Stimulated activated CD4-positive, alpha-beta T cell treated with anti-CD3 and anti-CD28 coated beads, Interleukin-4, amount 100 ng/mL, for 48 hours (primary cell): ENCODE measurements around the gene MYL5.
A peak's percentile ranks its signal among the peaks of the same experiment; 100 is the strongest.
"Not testable (repeated sequence)": the region's sequence is repeated elsewhere in the genome, so short reads cannot be mapped to it uniquely, and the experiment has no call there.

Experiments used
- DNase-seq, 2 donors: peaks; one replicate each; pipeline ENCODE4 v3.0.0-alpha.2; 2020; ENCODE audit warnings: low read depth in 2 of 2

Gene MYL5

DNA sequence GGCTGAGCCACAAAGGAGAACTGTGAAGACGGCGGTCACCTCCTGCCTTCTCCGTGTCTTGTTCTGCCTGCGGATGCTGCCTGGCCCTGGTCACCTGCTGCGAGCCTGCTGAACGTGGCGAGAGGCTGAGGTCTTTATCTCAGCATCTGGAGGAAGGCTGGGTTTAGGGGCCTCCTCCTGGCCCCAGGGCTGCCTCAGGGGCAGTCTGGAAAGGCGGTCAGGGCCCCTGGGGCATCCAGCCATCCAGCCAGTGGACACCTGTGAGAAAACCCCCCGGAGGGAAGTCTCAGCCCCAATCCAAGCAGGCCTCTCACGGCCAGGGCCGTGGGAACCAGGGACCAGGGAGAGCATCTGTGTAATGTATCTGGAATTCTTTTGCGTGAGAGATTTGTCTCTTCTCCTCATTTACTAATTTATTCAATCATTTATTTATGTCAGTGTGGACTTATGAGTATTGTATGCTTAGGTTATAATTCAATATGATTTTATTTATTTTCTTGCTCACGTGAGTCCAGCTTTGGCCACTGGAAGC is 37.6 kb upstream of the MYL5 start:
- DNase-seq, result no peak

DNA sequence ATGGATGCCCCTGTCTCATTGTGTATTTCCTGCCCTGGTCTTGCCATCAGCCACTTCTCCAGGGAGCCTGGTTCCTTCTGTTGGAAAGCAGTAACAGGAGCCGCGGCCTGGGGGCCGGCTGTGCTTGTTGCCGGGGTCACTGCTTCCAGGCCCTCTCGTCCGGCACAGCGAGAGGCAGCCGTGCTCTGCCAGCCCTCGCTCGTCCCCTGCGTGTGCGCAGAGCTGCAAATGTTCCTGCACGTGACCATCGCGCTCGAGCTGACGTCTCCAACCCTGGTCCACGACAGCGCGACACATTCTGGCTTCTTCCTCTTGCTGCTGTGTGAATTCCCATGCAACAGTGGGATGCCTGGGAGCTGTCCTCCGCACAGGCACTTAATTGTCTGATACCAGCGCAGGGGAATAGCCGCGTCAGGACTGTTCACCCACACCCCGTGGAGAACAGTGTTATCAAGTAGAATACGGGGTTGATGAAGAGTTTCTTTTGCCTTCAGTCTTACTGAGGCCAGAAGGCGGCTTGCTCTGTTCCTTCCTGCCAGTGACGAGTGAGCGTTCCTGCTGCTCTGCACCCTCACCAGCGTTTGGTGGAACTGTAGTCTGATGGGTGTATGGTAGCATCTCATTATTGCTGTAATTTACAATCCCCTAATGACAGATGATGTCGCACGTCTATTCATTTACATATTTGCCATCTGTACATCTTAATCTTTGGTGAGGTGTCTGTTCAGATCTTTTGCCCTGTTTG is 36.6 kb upstream of the MYL5 start:
- DNase-seq, result no peak

- DNase-seq, result not testable (repeated sequence)
Observed at GRCh38 chr4:642366-642765, 32.0 kb upstream of the MYL5 start.

- DNase-seq, result peak in 1 of 2 donors; percentile 16
Observed at GRCh38 chr4:646460-646859, 27.9 kb upstream of the MYL5 start.

GRCh38 chr4:647481-647880 is 26.9 kb upstream of the MYL5 start:
- DNase-seq, result no peak

- DNase-seq, result no peak
Observed at GRCh38 chr4:648579-649292, 25.6 kb upstream of the MYL5 start.

DNA sequence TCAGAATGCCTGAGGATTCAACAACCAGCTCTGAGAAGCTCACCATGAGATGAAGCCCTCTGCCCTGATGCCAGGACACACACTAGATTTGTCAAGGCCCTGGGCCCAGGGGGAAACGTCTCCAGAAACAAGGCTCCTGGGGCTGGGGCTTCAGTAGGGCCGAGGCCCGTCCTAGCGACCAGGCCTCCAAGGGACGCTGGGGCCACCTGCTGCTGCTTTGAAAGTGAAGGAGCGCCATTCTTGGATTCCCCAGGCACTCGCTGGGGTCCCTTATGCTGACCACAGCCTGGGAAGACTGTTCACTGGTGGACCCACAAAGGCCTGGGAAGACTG is 25.1 kb upstream of the MYL5 start:
- DNase-seq, result no peak

GRCh38 chr4:649751-650310 is 24.5 kb upstream of the MYL5 start:
- DNase-seq, result no peak

DNA sequence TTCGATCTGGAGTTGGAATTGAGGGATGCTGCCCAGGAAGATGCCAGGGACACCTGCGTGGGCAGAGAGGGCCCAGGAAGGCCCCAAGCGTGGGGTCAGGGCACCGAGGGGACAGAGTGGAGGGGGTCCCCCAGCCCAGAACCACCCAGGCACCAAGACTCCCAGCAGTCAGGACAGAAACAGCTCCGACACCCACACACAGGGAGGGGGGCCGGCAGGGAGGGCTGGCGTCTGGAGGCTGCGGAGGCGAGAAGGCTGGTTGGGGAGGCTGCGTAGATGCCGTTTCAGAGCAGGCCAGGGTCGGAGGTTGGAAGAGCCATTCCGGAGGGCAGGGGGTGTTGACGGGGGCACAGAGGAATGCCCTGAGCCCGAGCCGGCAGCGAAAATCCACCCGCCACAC is 23.9 kb upstream of the MYL5 start:
- DNase-seq, result no peak

- DNase-seq, result no peak
Observed at GRCh38 chr4:650951-651883, 23.1 kb upstream of the MYL5 start.

DNA sequence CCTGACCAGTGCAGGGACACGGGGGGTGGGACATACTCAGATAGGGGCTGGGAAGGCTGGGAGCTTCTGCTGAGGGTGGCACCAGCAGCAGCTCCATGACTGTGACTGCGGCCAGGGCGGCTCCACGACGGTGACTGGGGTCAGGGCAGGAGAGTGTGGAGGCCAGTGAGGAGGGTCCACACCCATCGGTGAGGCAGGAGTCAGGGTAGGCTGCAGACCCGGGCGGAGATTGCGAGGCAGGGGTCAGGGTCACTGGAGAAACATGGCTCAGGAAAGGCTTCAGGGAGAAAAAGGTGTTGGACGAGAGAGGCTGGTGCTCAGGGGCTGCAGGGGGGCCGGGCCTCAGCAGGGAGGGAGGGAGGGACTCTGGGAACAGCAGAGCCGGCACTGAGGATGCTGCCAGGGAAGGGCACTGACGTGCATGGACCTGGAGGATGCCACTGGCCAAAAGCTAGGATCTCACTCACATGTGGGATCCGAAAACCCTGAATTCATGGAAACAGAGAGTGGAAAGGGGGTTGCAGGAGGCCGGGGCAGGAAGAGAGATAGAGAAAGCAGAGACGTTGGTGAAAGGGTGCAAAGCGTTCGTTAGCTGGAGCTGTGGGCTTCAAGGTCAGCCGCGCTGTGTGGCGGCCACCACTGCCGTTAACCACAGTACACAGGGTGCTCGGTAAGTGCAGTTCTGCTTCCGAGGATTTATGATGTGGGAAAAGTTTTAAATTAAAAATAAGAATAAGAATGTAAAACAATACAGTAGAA is 22.3 kb upstream of the MYL5 start:
- no peak for DNase-seq

GRCh38 chr4:653080-653821 is 21.1 kb upstream of the MYL5 start:
- no peak for DNase-seq

- no peak for DNase-seq
Observed at GRCh38 chr4:653831-654502, 20.4 kb upstream of the MYL5 start.

DNA sequence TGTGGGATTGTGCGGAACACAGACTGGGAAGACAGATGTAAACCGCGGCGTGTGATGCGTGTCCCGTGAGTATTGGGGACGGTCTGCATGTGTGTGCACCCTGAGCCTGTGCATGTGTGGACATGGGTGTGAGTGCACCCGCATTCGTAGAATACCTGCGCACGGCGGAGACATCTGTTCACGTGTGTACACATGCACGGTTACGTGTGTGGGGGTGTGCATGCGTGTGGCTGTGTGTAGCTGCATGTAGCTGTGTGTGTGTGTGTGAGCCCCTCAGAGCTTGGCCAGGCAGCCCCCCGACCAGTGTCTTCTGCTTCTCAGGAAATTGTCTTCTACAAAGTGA is 19.9 kb upstream of the MYL5 start:
- DNase-seq, result no peak

- no peak for DNase-seq
Observed at GRCh38 chr4:654871-655463, 19.4 kb upstream of the MYL5 start.

- no peak for DNase-seq
Observed at GRCh38 chr4:655464-656151, 18.7 kb upstream of the MYL5 start.

GRCh38 chr4:656436-657337 is 17.7 kb upstream of the MYL5 start:
- no peak for DNase-seq

- DNase-seq, result no peak
Observed at GRCh38 chr4:657338-657833, 17.0 kb upstream of the MYL5 start.
